ENCODE data around the gene AICDA.
"Not testable (repeated sequence)": the region's sequence is repeated elsewhere in the genome, so short reads cannot be mapped to it uniquely, and the experiment has no call there.

Gene AICDA

DNA sequence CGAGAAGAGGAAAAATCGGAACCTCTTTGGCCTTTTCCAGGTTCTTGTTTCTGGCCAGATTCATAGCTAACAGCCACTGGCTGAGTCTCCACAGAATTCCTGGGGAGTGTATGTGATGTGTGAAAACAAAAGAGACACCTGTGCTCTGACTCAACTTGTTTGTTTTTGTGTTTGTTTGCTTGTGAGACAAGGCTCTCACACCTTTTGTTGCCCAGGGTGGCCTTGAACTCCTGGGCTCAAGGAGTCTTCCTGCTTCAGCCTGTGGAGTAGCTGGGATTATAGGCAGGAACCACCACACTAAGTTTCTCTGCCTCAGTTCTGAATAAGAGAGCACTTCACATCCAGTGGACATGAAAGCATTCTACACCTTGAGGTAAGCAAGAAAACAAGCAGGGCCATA, 27.3 kb upstream of the AICDA start:
- FAIRE-seq (peak; percentile 54), DNase-seq (ENCODE audit: insufficient read length, low spot score) (no peak)
- TF ChIP-seq SPI1 (IDR thresholded peaks at IDR 0.05; ENCODE audit: low read depth, low read length), result no peak
- no peak for TF ChIP-seq PAX5 (IDR thresholded peaks at IDR 0.05; ENCODE audit: insufficient read depth, low read length, severe bottlenecking)
- TF ChIP-seq POU2F2 (IDR thresholded peaks at IDR 0.05; ENCODE audit: low read depth, low read length), result no peak
- TF ChIP-seq TAF1 (IDR thresholded peaks at IDR 0.05; ENCODE audit: low read depth, low read length), result no peak
- TF ChIP-seq POLR2AphosphoS5 (IDR thresholded peaks at IDR 0.05; ENCODE audit: low read depth, low read length), result no peak
- TF ChIP-seq POLR2A (IDR thresholded peaks at IDR 0.05; ENCODE audit: low read depth, low read length), result no peak

DNA sequence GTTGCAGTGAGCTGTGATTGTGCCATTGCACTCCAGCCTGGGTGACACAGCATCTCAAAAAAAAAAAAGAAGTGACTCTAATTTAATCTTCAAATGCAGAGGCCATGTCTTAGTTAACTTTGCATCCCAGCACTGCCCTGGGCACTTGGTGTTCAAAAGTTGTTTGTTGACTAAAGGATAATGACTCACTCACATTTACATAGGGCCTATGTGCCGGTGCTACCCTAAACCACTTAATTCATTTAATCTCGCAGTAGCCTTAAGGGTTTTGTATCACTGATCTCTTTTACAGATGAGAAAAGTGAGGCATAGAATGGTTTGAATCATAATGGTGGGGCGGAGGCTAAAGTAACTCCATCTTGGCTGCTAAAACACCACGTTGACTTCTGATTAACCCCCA, 26.3 kb upstream of the AICDA start:
- peak; percentile 23 for FAIRE-seq
- DNase-seq (ENCODE audit: insufficient read length, low spot score), result no peak

DNA sequence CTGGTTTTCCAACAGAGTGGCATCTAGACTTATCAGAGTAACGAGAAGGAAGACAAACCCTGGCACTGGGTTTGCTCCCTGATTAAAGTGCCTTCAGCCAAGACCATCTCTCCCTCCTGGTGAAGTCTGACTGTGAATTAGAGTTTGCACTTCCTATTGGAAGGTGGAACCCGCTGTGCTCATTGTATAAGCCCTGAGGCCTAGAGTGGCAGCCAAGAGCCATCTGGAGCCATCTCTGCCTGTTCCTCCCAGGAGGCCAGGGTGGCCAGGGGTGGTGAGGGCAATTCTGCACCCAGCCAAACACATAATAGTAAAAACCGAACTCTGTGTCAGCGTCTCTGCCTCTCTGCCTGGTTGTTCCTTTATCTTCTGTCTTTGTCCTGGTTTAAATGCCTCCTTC, 25.0 kb upstream of the AICDA start:
- FAIRE-seq, result peak; percentile 75

More for the DNA sequence above, 26.3 kb upstream of the AICDA start:
- no peak for TF ChIP-seq PAX5 (IDR thresholded peaks at IDR 0.05; ENCODE audit: insufficient read depth, low read length, severe bottlenecking)
- no peak for TF ChIP-seq SPI1 (IDR thresholded peaks at IDR 0.05; ENCODE audit: low read depth, low read length)
- TF ChIP-seq POLR2A (IDR thresholded peaks at IDR 0.05; ENCODE audit: low read depth, low read length), result no peak
- TF ChIP-seq TAF1 (IDR thresholded peaks at IDR 0.05; ENCODE audit: low read depth, low read length), result no peak
- TF ChIP-seq POLR2AphosphoS5 (IDR thresholded peaks at IDR 0.05; ENCODE audit: low read depth, low read length), result no peak
- no peak for TF ChIP-seq POU2F2 (IDR thresholded peaks at IDR 0.05; ENCODE audit: low read depth, low read length)

DNA sequence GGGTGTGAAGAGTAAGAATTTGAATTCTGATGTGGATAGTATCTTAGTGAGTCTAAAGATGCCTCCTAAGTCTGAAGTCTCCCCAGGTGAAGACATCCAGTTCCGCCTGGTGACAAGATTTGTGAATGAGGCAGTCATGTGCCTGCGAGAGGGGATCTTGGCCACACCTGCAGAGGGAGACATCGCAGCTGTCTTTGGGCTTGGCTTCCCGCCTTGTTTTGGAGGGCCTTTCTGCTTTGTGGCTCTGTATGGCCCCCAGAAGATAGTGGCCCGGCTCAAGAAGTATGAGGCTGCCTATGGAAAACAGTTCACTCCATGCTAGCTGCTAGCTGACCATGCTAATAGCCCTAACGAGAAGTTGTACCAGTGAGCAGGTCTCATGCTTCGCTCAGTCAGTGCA, 24.6 kb upstream of the AICDA start:
- DNase-seq (ENCODE audit: insufficient read length, low spot score) (no peak), FAIRE-seq (no peak)
- no peak for TF ChIP-seq POU2F2 (IDR thresholded peaks at IDR 0.05; ENCODE audit: low read depth, low read length)
- TF ChIP-seq PAX5 (IDR thresholded peaks at IDR 0.05; ENCODE audit: insufficient read depth, low read length, severe bottlenecking), result no peak
- no peak for TF ChIP-seq POLR2A (IDR thresholded peaks at IDR 0.05; ENCODE audit: low read depth, low read length)
- TF ChIP-seq SPI1 (IDR thresholded peaks at IDR 0.05; ENCODE audit: low read depth, low read length), result no peak
- no peak for TF ChIP-seq POLR2AphosphoS5 (IDR thresholded peaks at IDR 0.05; ENCODE audit: low read depth, low read length)
- TF ChIP-seq TAF1 (IDR thresholded peaks at IDR 0.05; ENCODE audit: low read depth, low read length), result no peak

More for the DNA sequence above, 25.0 kb upstream of the AICDA start:
- DNase-seq (ENCODE audit: insufficient read length, low spot score), result no peak
- TF ChIP-seq SPI1 (IDR thresholded peaks at IDR 0.05; ENCODE audit: low read depth, low read length), result no peak
- no peak for TF ChIP-seq POLR2A (IDR thresholded peaks at IDR 0.05; ENCODE audit: low read depth, low read length)
- TF ChIP-seq POU2F2 (IDR thresholded peaks at IDR 0.05; ENCODE audit: low read depth, low read length), result no peak
- TF ChIP-seq PAX5 (IDR thresholded peaks at IDR 0.05; ENCODE audit: insufficient read depth, low read length, severe bottlenecking), result no peak
- no peak for TF ChIP-seq TAF1 (IDR thresholded peaks at IDR 0.05; ENCODE audit: low read depth, low read length)

DNA sequence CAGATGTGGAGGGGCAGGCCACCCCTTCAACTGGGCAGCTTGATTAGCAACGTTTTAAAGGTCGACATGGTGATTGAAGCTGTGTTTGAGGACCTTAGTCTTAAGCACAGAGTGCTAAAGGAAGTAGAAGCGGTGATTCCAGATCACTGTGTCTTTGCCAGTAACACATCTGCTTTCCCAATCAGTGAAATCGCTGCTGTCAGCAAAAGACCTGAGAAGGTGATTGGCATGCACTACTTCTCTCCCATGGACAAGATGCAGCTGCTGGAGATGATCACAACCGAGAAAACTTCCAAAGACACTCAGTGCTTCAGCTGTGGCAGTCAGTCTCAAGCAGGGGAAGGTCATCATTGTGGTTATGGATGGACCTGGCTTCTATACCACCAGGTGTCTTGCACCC, 23.9 kb upstream of the AICDA start:
- no peak for FAIRE-seq
- TF ChIP-seq TAF1 (IDR thresholded peaks at IDR 0.05; ENCODE audit: low read depth, low read length) (no peak), SPI1 (IDR thresholded peaks at IDR 0.05; ENCODE audit: low read depth, low read length) (no peak), POLR2A (IDR thresholded peaks at IDR 0.05; ENCODE audit: low read depth, low read length) (no peak), PAX5 (IDR thresholded peaks at IDR 0.05; ENCODE audit: insufficient read depth, low read length, severe bottlenecking) (no peak), POLR2AphosphoS5 (IDR thresholded peaks at IDR 0.05; ENCODE audit: low read depth, low read length) (no peak), POU2F2 (IDR thresholded peaks at IDR 0.05; ENCODE audit: low read depth, low read length) (no peak)
- no peak for DNase-seq (ENCODE audit: insufficient read length, low spot score)

DNA sequence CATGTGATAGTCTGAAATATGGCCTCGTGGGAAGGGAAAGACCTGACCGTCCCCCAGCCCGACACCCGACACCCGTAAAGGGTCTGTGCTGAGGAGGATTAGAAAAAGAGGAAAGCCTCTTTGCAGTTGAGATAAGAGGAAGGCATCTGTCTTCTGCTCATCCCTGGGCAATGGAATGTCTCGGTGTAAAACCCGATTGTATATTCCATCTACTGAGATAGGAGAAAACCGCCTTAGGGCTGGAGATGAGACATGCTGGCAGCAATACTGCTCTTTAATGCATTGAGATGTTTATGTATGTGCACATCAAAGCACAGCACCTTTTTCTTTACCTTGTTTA, 23.3 kb upstream of the AICDA start:
- not testable (repeated sequence) for DNase-seq (ENCODE audit: insufficient read length, low spot score); FAIRE-seq

DNA sequence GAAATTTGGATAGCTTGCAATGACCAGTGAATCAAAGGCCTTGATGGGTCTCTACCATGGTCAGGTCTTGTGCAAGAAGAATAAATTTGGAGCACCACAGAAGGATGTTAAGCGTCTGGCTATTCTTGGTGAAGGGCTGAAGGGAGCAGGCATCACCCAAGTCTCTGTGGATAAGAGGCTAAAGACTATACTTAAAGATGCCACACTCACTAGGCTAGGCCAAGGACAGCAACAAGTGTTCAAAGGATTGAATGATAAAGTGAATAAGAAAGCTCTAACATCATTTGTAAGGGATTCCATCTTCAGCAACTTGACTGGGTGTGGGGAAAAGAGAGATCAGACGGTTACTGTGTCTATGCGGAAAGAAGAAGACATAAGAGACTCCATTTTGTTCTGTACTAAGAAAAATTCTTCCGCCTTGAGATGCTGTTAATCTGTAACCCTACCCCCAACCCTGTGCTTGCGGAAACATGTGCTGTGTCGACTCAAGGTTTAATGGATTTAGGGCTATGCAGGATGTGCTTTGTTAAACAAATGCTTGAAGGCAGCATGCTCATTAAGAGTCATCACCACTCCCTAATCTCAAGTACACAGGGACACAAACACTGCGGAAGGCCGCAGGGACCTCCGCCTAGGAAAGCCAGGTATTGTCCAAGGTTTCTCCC, 22.8 kb upstream of the AICDA start:
- FAIRE-seq; DNase-seq (ENCODE audit: insufficient read length, low spot score): not testable (repeated sequence)

DNA sequence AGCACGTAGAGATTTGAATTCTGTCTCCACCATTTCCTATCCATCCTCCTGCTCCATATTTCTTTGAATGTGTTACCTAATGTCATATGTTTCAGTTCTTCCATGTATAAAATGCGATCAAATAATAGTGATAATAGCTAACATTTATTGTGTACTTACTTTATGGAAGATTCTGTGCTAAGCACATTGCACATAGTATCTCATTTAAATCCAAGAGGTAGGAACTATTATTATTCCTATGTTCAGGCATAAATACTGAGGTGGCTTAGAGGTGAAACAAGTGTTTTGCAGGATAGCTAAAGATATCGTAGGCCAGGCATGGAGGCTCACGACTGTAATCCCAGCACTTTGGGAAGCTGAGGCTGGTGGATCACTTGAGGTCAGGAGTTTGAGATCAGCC, 17.5 kb upstream of the AICDA start:
- TF ChIP-seq TAF1 (IDR thresholded peaks at IDR 0.05; ENCODE audit: low read depth, low read length) (no peak), POLR2AphosphoS5 (IDR thresholded peaks at IDR 0.05; ENCODE audit: low read depth, low read length) (no peak), SPI1 (IDR thresholded peaks at IDR 0.05; ENCODE audit: low read depth, low read length) (no peak), PAX5 (IDR thresholded peaks at IDR 0.05; ENCODE audit: insufficient read depth, low read length, severe bottlenecking) (no peak), POU2F2 (IDR thresholded peaks at IDR 0.05; ENCODE audit: low read depth, low read length) (no peak), POLR2A (IDR thresholded peaks at IDR 0.05; ENCODE audit: low read depth, low read length) (no peak)
- no peak for DNase-seq (ENCODE audit: insufficient read length, low spot score)
- FAIRE-seq, result peak; percentile 41

DNA sequence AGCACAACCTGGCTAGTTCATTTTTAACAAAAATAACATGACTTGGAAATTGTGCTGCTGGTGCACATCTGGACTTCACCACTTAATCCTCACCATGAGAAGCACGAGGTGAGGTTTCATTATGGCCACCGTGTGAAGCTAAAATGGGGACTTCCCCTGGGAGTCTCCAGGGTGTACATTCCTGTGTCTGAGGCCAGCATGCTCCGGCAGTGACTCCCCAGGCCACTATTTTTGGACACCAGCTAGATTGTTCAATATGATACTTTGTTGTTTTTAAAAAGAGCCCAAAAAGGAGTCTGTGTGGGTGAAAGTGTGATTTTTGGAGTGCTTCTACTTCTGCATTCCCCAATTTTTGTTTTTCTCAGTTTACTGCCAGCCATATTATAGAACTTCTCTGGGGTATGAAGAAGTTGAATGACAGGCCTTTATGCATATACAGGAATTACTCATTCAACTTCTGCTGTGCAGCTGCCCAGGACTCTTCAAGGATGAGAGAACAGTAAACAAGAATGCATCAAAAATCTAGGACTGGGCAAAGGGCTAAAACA, 16.9 kb upstream of the AICDA start:
- DNase-seq (ENCODE audit: insufficient read length, low spot score), result peak; percentile 40
- peak; percentile 84 for FAIRE-seq

DNA sequence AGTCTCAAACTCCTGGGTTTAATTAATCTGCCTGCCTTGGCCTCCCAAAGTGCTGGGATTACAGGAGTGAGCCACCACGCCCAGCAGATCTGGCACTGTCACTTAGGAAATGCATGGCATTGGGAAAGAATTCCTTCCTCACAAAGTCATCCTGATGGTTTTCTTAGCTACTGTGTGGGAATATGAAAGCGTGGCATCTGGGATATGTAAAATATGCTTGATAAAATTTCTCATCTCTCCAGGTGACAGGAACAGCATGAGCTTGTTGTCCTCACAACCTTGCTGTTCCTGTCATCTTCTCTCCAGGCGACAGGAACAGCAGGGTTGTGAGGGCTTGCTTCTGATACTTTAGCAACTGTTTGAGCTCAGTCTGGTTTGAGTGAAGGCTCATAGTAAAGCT, 16.1 kb upstream of the AICDA start:
- no peak for TF ChIP-seq TAF1 (IDR thresholded peaks at IDR 0.05; ENCODE audit: low read depth, low read length)
- no peak for TF ChIP-seq POLR2A (IDR thresholded peaks at IDR 0.05; ENCODE audit: low read depth, low read length)
- TF ChIP-seq SPI1 (IDR thresholded peaks at IDR 0.05; ENCODE audit: low read depth, low read length), result no peak
- TF ChIP-seq POLR2AphosphoS5 (IDR thresholded peaks at IDR 0.05; ENCODE audit: low read depth, low read length), result no peak
- no peak for TF ChIP-seq PAX5 (IDR thresholded peaks at IDR 0.05; ENCODE audit: insufficient read depth, low read length, severe bottlenecking)
- DNase-seq (ENCODE audit: insufficient read length, low spot score), result no peak
- FAIRE-seq, result no peak

More for the DNA sequence above, 16.9 kb upstream of the AICDA start:
- TF ChIP-seq PAX5 (IDR thresholded peaks at IDR 0.05; ENCODE audit: insufficient read depth, low read length, severe bottlenecking) (no peak), POLR2AphosphoS5 (IDR thresholded peaks at IDR 0.05; ENCODE audit: low read depth, low read length) (peak; percentile 44; the same call in 1 of the 2 replicates), POU2F2 (IDR thresholded peaks at IDR 0.05; ENCODE audit: low read depth, low read length) (peak; percentile 74), POLR2A (IDR thresholded peaks at IDR 0.05; ENCODE audit: low read depth, low read length) (no peak), TAF1 (IDR thresholded peaks at IDR 0.05; ENCODE audit: low read depth, low read length) (no peak), SPI1 (IDR thresholded peaks at IDR 0.05; ENCODE audit: low read depth, low read length) (peak; percentile 72)

DNA sequence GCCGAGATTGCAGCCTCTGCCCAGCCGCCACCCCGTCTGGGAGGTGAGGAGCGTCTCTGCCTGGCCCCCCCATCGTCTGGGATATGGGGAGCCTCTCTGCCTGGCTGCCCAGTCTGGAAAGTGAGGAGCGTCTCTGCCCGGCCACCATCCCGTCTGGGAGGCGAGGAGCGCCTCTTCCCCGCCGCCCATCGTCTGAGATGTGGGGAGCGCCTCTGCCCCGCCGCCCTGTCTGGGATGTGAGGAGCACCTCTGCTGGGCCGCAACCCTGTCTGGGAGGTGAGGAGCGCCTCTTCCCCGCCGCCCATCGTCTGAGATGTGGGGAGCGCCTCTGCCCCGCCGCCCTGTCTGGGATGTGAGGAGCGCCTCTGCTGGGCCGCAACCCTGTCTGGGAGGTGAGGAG, 12.1 kb upstream of the AICDA start:
- DNase-seq (ENCODE audit: insufficient read length, low spot score); FAIRE-seq: not testable (repeated sequence)
